GM18951 (cell line): ENCODE data around the gene DPP9.
"Not testable (repeated sequence)": the region's sequence is repeated elsewhere in the genome, so short reads cannot be mapped to it uniquely, and the experiment has no call there.

ENCODE experiments used
- POLR2A ChIP-seq: IDR thresholded peaks from 4 replicates; pipeline ENCODE4 v1.6.1; 2011; ENCODE audit warnings: mild to moderate bottlenecking; ENCODE audit not compliant: insufficient read length, insufficient read depth; ENCODE audit errors: extremely low read depth
- in situ Hi-C: fragments of 300-500 bp; cut with MboI; formaldehyde crosslinking; loops from one replicate; pipeline ENCODE4 v1.12.0; 2022; ENCODE audit warnings: low sequenced_read_pairs, mixed read lengths, inconsistent platforms; ENCODE audit not compliant: unreplicated experiment

Gene DPP9

DNA sequence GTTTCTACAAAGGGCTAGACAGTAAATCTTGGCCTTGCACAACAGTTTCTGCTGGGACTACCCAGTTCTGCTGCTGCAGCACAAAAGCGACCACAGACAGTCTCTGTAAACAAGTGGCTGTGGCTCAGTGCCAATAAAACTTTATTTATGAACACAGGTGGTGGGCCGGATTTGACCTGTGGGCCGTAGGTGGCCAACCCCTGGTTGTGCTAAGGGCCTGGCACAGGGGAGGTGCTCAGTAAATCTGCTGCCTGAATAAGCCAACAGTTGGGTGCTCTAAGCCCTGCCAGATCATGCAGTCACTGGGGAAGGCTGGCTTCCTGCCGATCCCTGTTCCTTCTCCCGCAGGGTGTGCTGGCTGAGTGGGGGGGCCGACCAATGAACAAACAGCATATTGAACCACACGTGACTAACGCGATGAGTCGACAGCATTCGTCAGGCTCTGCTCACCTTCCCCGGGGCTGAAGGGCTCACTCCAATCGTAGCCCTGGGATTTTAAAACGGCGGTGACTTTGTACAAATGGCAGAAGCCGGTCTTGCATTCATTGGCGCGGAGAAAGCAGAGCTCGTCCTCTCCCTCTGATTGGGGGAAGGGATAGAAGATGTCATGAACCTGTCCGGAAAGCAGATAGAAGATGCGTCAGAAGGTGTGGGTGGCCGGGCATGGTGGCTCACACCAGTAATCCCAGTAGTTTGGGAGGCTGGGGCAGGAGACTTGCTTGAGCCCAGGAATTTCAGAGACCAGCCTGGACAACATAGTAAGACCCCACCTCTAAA, 29.2 kb downstream of the DPP9 start:
- in situ Hi-C loops = no loop called here
- no peak for TF ChIP-seq POLR2A

DNA sequence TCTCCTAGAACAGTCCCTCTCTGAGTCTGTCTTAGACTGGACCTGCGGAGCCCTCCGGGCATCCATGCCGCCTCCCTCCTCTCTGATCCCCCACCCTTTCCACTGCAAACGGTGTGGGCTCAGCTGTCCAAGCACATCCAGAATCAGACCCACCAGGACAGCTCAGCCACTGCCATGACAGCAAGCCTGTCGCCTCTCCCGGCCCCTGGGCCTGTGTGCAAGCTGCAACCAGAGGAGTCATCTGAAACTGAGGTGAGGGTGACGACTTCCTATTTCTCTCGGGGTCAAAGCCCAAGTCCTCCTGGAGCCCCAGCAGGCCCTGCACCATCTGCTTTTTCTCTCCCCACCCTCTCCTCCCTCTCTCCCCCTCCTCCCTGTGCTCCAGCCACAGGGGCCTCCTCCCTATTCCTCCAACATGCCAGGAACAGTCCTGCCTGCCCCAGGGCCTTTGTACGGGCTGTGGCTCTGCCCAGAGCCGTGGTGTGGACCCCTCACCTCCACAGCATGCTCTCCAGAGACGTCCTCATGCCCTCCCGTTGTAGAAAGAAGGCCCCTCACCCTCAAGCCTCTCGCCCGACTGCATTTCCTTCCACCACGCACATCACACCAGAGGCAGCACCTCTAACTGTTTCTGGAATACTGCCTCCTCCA, 30.0 kb downstream of the DPP9 start:
- in situ Hi-C loops = no loop called here
- no peak for TF ChIP-seq POLR2A

DNA sequence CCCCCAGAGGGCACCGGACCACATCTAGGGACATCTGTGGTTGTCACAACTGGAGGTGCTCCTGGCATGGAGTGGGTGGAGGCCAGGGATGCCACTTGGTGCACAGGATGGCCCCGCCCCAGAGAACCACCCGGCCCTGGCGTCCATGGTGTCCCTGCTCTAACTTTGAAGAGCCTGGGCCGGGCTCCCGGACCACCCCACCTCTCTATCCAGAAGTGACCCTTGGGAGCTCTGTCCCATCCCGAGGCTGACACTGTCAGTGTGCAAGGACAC, 30.6 kb downstream of the DPP9 start:
- no peak for TF ChIP-seq POLR2A
- in situ Hi-C loops = no loop called here

DNA sequence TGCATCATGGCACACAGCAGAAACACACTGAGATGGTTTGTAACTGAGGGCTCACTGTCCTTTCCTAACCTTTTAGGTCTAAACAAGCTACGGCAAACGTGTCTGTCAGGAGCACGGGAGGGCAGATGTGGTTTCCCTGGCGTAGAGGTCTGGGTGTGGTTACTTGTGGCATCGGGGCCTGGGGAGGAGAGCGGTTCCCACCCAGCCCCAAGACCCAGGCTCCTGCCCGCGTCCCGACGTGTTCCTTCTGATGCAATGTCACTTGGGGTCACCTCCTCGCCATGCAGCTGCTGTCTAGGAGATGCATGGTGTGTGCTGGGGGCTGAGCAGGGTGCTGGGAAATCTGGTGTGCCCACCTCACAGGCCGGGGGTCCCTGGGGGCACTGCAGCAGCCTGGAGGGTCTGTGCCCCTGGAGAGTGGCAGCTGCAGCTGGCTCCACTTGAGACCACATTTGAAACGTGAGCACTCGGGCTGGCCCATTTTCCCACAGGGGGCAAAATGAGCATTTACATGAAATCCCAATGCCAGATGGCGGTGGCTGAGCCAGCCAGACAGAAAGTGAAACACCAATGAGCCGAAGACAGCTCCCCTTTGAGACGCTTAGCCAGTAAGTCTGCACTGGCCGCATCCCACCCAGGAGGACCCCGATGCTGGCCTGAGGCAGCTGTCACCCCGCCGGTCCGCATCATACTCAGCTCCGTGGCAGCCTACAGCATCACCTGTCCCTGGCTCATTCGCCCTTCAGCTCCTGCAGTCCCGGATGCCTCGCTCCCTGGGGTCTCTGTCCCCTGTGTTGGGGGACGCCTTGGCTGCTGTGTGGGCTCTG, 31.2 kb downstream of the DPP9 start:
- TF ChIP-seq POLR2A = no peak
- in situ Hi-C loops = no loop called here

DNA sequence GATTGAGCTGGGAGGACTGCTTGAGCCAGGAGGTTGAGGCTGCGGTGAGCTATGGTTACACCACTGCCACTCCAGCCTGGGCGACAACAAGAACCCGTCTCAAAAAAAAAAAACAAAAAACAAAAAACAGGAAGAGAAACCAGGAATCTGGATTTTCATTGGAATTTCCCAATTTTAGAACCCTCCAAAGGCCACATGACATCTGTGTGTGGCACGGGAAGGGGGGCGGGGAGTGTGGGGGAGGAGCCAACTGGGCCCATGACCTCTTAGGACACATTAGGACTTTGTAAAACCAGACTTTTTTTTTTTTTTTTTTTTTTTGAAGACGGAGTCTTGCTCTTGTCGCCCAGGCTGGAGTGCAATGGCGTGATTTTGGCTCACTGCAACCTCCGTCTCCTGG, 32.3 kb downstream of the DPP9 start:
- TF ChIP-seq POLR2A = no peak
- in situ Hi-C loops = no loop called here

DNA sequence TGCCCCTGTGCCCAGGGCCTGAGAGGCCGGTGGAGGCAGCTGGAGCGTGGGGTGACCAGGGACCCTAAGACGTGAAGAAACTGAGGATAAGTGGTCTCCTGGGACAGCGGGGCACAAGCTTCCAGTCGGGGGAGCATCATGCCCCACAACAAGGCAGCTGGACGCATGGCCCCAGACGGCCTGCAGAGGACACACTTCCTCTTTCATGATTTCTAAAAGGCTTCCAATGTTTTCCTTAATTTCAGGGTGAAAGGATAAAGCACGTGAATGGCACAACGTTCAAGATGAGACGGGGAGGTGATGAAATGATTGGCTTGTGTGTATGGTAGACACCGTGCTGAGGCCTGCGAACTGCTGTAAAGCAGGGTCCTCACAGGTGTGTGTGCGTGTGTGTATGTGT, 33.3 kb downstream of the DPP9 start:
- in situ Hi-C loops = no loop called here
- no peak for TF ChIP-seq POLR2A

DNA sequence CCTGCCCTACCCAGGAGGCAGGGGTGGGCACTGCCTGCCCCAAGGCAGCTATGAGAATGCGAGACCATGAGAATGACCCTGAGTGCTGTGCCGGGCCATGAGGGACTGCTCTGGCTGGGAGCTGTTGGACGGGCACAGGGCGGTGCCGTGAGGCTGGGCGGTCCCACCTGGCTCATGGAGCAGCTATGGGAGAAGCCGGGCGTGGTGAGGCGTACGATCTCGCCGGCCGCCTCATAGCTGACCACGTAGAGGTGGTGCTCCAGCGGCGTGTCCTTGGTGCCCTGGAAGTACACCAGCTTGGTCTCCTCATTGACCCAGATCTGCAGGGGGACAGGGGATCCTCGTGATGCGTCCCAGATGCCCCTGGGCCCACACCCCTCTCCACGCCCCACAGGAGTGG, 34.2 kb downstream of the DPP9 start:
- in situ Hi-C loops = no loop called here
- TF ChIP-seq POLR2A = no peak

DNA sequence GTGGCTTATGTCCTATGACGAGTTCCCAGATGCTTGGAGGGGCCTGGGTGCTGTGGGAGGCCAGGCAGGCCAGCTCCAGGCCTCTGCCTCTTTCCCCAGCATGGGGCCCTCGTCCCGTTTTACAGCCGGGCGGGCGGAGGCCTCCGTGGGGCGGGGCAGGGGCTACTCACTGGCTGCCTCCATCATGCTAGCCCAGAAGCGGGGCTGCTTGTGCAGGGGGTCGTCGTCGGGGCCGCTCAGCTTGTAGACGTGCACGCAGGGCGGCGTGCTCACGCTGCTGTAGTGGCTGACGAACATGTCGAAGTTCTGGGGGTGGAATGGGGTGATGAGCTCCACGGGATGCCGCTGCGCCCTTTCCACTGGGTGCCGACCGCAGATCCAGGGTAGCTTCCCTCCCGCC, 35.1 kb downstream of the DPP9 start:
- no peak for TF ChIP-seq POLR2A

DNA sequence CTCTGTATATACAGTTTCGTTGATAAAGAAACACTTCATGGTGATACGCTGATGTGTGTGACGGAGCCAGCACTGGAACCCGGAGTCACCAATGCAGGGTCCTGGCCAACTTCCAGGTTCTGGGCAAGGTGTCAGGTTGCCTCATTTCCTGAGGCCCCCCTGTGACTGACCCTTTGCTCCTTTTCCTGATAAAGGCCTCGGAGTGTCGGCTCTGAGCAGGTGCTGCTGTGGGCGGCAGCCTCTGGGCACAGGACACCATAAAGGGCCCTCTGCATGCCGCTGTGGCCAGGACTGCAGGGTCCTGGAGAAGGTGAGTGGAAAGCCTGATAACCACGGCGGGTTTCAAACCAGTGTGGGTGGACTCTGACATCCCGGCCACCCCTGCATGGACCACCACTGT, 36.2 kb downstream of the DPP9 start:
- no peak for TF ChIP-seq POLR2A
- in situ Hi-C loops = no loop called here

More for the DNA sequence above, 35.1 kb downstream of the DPP9 start:
- in situ Hi-C loops = no loop called here

DNA sequence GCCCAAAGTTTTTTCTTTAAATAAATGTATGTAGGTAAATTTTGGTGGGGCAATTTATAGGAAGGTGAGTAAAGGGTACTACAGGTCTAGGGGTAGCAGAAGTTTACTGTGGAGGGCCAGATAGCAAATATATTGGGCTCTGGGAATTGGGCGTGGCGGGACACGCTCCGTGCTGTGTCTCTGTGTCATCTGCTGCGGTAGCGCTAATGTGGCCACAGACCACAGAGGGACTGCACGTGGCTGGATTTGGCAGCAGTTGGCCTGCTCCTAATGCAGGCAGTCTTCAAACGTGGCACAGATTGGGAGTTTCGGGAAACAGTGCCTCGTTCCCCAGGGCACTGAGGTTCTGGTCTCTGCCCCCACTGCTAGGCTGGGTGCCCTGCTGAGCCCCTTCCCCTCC, 36.9 kb downstream of the DPP9 start:
- in situ Hi-C loops = no loop called here
- no peak for TF ChIP-seq POLR2A

DNA sequence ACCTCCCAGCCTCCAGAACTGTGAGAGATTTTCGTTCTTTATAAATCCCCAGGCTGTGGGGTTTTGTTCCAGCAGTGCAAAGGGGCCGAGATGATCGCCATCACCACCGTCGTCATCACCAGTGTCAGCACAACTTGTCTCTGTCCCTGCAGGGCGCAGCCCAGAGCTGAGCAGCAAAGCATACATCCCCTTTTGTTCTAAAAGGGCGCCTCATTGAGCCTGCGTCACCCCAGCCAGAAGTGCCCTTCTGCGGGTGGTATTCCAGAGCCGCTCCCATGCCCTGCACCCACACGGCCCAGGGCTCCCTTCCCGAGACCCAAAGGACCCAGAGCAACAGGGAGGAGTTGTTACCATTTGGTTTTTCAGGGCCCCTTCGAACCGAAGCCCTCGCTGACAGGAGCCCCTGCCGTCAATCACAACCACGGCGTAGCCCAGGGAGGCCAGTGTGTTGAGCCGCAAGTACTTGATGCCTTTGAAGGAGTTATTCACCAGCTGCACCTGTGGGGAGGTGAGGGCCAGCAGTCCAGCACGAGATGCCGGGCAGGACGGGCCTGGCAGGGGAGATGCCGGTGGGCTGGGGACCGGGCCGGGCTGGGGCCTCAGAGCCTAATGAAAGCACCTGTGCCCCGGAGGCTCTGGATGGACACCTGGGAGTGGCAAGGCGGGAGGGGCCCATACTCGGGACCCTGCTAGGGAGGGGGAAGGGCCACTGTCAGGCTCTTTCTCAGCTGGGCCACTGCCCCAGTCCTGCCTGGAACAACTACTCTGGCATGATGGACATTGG, 39.1 kb downstream of the DPP9 start:
- TF ChIP-seq POLR2A = no peak
- in situ Hi-C loops = no loop called here

DNA sequence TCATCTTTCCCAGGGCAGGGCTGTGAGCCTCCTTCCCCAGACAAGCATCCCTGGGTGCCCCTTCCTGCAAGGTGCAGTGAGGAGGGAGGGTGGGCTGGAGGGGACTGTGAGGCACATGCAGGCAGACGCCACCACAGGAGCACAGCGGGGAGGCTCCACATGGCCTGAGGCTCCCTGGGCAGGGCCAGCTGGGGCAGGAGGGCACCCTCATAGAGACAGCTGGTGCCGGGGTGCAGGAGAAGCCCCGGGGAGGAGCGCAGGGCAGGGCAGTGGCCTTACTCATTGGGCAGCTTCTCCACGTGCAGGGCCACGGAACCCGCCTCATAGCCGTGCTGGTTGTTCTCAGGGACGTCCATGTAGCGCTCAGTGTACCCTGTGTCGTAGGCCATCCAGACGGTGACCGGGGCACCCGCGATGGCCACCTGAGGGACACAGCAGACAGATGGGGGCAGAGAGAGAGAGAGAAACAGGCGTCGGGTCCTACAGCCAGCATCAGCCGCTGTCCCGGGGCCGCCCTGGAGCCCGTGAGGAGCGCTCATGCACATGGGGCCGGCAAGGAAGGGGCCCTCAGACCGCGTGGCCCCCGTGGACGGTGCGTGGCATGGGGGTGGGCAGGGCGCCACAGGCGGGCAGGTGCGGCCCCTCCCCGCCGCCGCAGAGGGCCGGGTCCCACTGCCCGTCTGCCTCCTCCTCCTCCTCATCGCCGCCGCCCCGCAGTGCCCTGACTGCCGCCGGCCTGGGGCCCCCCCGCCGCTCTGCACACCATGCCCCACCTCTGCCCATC, 41.0 kb downstream of the DPP9 start:
- no peak for TF ChIP-seq POLR2A
- in situ Hi-C loops = no loop called here

DNA sequence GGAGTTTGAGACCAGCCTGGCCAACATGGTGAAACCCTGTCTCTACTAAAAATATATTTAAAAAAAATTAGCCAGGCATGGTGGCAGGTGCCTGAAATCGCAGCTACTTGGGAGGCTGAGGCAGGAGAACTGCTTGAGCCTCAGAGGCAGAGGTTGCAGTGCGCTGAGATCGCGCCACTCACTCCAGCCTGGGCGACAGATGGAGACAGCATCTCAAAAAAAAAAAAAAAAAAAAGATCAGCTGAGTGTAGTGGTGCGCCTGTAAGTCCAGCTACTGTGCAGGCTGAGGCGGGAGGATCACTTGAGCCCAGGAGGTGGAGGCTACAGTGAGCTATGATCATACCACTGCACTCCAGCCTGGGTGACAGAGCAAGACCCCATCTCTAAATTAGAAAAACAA, 43.6 kb downstream of the DPP9 start:
- in situ Hi-C loops = not testable (repeated sequence)
